ENCODE data around the gene C3. TPM values are rescaled to one million over a fixed set of nuclear protein-coding genes. Genes with fewer than 3 reads are reported as not detected.
"Not testable (repeated sequence)": the region's sequence is repeated elsewhere in the genome, so short reads cannot be mapped to it uniquely, and the experiment has no call there.

C3 gene
- total RNA-seq, 4 donors from 2014 or later: 89.1 to 548 (median 264) TPM

- not testable (repeated sequence) for H3K27ac ChIP-seq, H3K9me3 ChIP-seq, H3K4me3 ChIP-seq, H3K36me3 ChIP-seq, H3K27me3 ChIP-seq, DNase-seq, H3K4me1 ChIP-seq
- TF ChIP-seq CTCF (IDR thresholded peaks at IDR 0.05): peak in 1 of 6 experiments; percentile 48
Observed at GRCh38 chr19:6633456-6633813, 87.0 kb downstream of the C3 start.

GRCh38 chr19:6632747-6633455, 87.5 kb downstream of the C3 start:
- not testable (repeated sequence) for H3K27me3 ChIP-seq
- TF ChIP-seq CTCF (IDR thresholded peaks at IDR 0.05): peak in 5 of 6 experiments; percentile 53 to 71 (median 65)

GRCh38 chr19:6632002-6632621, 88.3 kb downstream of the C3 start:
- no peak overlapping the region for H3K27ac ChIP-seq
- no peak for TF ChIP-seq POLR2A (IDR thresholded peaks at IDR 0.05)
- TF ChIP-seq CTCF (IDR thresholded peaks at IDR 0.05): peak; percentile 56 to 92 (median 86)
- no peaks in the 10 kb centered on the region for H3K4me1 ChIP-seq
- DNase-seq: peak in 2 of 3 donors; percentile 90 to 93
- H3K36me3 ChIP-seq: no peaks in the 10 kb centered on the region
- H3K27me3 ChIP-seq: no peaks in the 10 kb centered on the region
- H3K9me3 ChIP-seq: peaks cover 0 to 2% (median 0%) of the 10 kb centered on the region in 4 donors
- H3K4me3 ChIP-seq: no peak overlapping the region

More at GRCh38 chr19:6632747-6633455, 87.5 kb downstream of the C3 start:
- H3K4me1 ChIP-seq, H3K4me3 ChIP-seq, H3K9me3 ChIP-seq, H3K36me3 ChIP-seq, H3K27ac ChIP-seq: not testable (repeated sequence)
- DNase-seq: peak; percentile 75 to 89 (median 77)

Other genes starting within 250 kb of the C3 start
- 10 to 100 TPM in 1 of 4 donors, 1 to 10 TPM in 3; 4.5 to 25.6 (median 8.2) TPM for gene DENND1C, start 238.9 kb downstream of the C3 start, total RNA-seq
- 1 to 10 TPM in 1 of 4 donors, under 1 TPM in 1, not detected in 2; 0.54 to 1.6 TPM for gene TUBB4A, start 218.3 kb downstream of the C3 start, total RNA-seq
- under 1 TPM in 2 of 4 donors, not detected in 2; 0.53 to 0.95 TPM for gene TNFSF9, start 189.6 kb downstream of the C3 start, total RNA-seq
- not detected for gene CD70, start 129.5 kb downstream of the C3 start, total RNA-seq
- 1 to 10 TPM; 1.7 to 2.7 (median 2.1) TPM for gene TNFSF14, start 50.5 kb downstream of the C3 start, total RNA-seq
- gene GPR108, start 16.9 kb upstream of the C3 start, total RNA-seq: 100 to 1,000 TPM in 1 of 4 donors, 10 to 100 TPM in 3; 54.5 to 133 (median 92.2) TPM
- gene TRIP10, start 19.0 kb upstream of the C3 start, total RNA-seq: 100 to 1,000 TPM in 1 of 4 donors, 10 to 100 TPM in 3; 30.1 to 314 (median 81.5) TPM
- 100 to 1,000 TPM in 1 of 4 donors, 10 to 100 TPM in 3; 43.7 to 127 (median 91.9) TPM for gene SH2D3A, start 46.8 kb upstream of the C3 start, total RNA-seq
- gene VAV1, start 52.1 kb upstream of the C3 start, total RNA-seq: 10 to 100 TPM in 1 of 4 donors, 1 to 10 TPM in 3; 7.0 to 57.8 (median 7.7) TPM
- gene ADGRE1, start 166.9 kb upstream of the C3 start, total RNA-seq: 1 to 10 TPM in 1 of 4 donors, not detected in 3; 1.7 TPM

All from Peyer's patch (tissue), 4 donors.